ENCODE results near the gene GTSF1L. TPM values are rescaled to one million over a fixed set of nuclear protein-coding genes. Genes with fewer than 3 reads are reported as not detected.

GTSF1L gene
- total RNA-seq, 1 experiment from 2014 or later: not detected

DNA sequence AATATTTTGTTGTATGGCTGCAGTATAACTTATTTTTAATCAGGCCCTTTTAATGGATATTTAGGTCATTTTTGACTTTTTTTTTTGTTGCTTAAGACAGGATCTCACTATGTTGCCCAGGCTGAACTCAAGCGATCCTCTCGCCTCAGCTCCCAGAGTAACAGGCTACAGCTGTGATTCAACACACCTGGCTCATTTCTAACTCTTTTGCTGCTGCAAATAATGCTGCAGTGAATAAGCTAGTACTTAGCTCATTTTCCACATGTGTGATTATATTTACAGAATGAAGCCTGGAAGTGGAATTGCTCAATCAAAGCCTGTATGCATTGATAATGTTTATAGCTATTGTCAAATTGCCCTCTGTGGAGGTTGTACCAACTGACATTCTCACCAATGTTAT lies 1.1 kb downstream of the GTSF1L start:
- no peak overlapping the region for H3K4me3 Mint-ChIP-seq
- Histone ChIP-seq H2BK5ac (ENCODE audit: insufficient read length, low read length) (no peak overlapping the region), H3K23me2 (ENCODE audit: insufficient read length, low read depth, low read length, poor library complexity, severe bottlenecking) (no peaks in the 10 kb centered on the region)

More for the DNA sequence above, 1.1 kb downstream of the GTSF1L start:
- H3K27ac Mint-ChIP-seq: no peak overlapping the region
- H3K79me2 ChIP-seq (ENCODE audit: insufficient read depth, low read length): no peaks in the 10 kb centered on the region
- no peak overlapping the region for H2AFZ ChIP-seq (ENCODE audit: low read length)
- H2BK15ac ChIP-seq (ENCODE audit: low read depth, low read length): no peak overlapping the region
- H3K18ac ChIP-seq (ENCODE audit: insufficient read length, low read depth, low read length): no peak overlapping the region
- TF ChIP-seq, protein P1, sequence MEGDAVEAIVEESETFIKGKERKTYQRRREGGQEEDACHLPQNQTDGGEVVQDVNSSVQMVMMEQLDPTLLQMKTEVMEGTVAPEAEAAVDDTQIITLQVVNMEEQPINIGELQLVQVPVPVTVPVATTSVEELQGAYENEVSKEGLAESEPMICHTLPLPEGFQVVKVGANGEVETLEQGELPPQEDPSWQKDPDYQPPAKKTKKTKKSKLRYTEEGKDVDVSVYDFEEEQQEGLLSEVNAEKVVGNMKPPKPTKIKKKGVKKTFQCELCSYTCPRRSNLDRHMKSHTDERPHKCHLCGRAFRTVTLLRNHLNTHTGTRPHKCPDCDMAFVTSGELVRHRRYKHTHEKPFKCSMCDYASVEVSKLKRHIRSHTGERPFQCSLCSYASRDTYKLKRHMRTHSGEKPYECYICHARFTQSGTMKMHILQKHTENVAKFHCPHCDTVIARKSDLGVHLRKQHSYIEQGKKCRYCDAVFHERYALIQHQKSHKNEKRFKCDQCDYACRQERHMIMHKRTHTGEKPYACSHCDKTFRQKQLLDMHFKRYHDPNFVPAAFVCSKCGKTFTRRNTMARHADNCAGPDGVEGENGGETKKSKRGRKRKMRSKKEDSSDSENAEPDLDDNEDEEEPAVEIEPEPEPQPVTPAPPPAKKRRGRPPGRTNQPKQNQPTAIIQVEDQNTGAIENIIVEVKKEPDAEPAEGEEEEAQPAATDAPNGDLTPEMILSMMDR (conservative IDR thresholded peaks at IDR 0.05): no peak
- H3K23ac ChIP-seq (ENCODE audit: insufficient read length, low read depth, low read length): no peak overlapping the region
- no peak overlapping the region for H3K4me2 ChIP-seq (ENCODE audit: insufficient read depth, insufficient read length, low read length)
- H2BK12ac ChIP-seq (ENCODE audit: insufficient read length, low read depth, low read length): no peak overlapping the region
- no peaks in the 10 kb centered on the region for H3K79me1 ChIP-seq (ENCODE audit: insufficient read depth, low read depth, low read length, poor library complexity, severe bottlenecking)
- no peaks in the 10 kb centered on the region for H3K9me3 ChIP-seq (ENCODE audit: control insufficient read depth, low read depth, low read length)
- no peaks in the 10 kb centered on the region for H4K20me1 ChIP-seq (ENCODE audit: control insufficient read depth, insufficient read depth, insufficient read length)
- H4K91ac ChIP-seq (ENCODE audit: insufficient read length, low read depth, low read length): no peak overlapping the region
- H3K4me1 ChIP-seq (ENCODE audit: insufficient read depth, low read length): no peaks in the 10 kb centered on the region
- H4K5ac ChIP-seq (ENCODE audit: insufficient read length, low read depth, low read length): no peak overlapping the region
- H3K27me3 ChIP-seq (ENCODE audit: insufficient read depth, low read length): no peaks in the 10 kb centered on the region
- no peak overlapping the region for H4K8ac ChIP-seq (replicated peaks; ENCODE audit: insufficient read length, low read depth, low read length)
- H2AK5ac ChIP-seq (ENCODE audit: insufficient read length, low read length): no peak overlapping the region
- WGBS (ENCODE audit: extremely low coverage, insufficient read length, low lambda C conversion rate): no CpG with 5 or more reads among the region's 2 CpGs
- H3K27ac ChIP-seq (ENCODE audit: insufficient read length, low read depth, low read length): no peak overlapping the region
- no peak overlapping the region for H3K56ac ChIP-seq (ENCODE audit: insufficient read length, low read depth, low read length)
- H3T11ph ChIP-seq (ENCODE audit: low read length): no peak overlapping the region
- no peak overlapping the region for H2BK20ac ChIP-seq (ENCODE audit: low read depth, low read length, poor library complexity, severe bottlenecking)
- H3K27me3 Mint-ChIP-seq (ENCODE audit: low read depth): no peaks in the 10 kb centered on the region
- H3K4ac ChIP-seq (ENCODE audit: low read depth, low read length): no peak overlapping the region
- H3K14ac ChIP-seq (ENCODE audit: insufficient read depth, low read length): no peak overlapping the region
- peaks cover 7 to 10% of the 10 kb centered on the region in 2 experiments for H3K4me1 Mint-ChIP-seq
- H3K9me3 Mint-ChIP-seq: no peaks in the 10 kb centered on the region
- H3K36me3 Mint-ChIP-seq (ENCODE audit: insufficient read depth in 1 of 3, low read depth in 3 of 3): no peaks in the 10 kb centered on the region
- H3K9ac ChIP-seq (ENCODE audit: extremely low read depth, insufficient read length, low read length): no peak overlapping the region
- DNase-seq: no peak
- no peak overlapping the region for H2BK120ac ChIP-seq (ENCODE audit: low read depth, low read length, poor library complexity, severe bottlenecking)
